T-helper 2 cell treated with Interferon-gamma antibody and Interleukin-4, amounts not matched to agents 5 μg/mL and 100 μg/mL, for 36 hours (primary cell): ENCODE data around the gene PPP1R8.

Source experiments
- DNase-seq: peaks from one replicate; pipeline ENCODE4 v3.0.0; 2021; ENCODE audit warnings: low spot score
- H3K27ac Mint-ChIP-seq: one replicate; pipeline ENCODE4 v1.8.0; 2021; ENCODE audit warnings: mild to moderate bottlenecking, mixed read lengths
- H3K27me3 Mint-ChIP-seq: one replicate; pipeline ENCODE4 v1.8.0; 2021; ENCODE audit warnings: low read depth, mixed read lengths
- H3K36me3 Mint-ChIP-seq: one replicate; pipeline ENCODE4 v1.8.0; 2021; ENCODE audit warnings: low read depth, mixed read lengths
- H3K4me1 Mint-ChIP-seq: one replicate; pipeline ENCODE4 v1.8.0; 2021; ENCODE audit warnings: low read depth, mixed read lengths
- H3K4me3 Mint-ChIP-seq: one replicate; pipeline ENCODE4 v1.8.0; 2022; ENCODE audit warnings: mild to moderate bottlenecking, moderate library complexity, mixed read lengths
- H3K9me3 Mint-ChIP-seq: one replicate; pipeline ENCODE4 v1.8.0; 2021; ENCODE audit warnings: mixed read lengths

The PPP1R8 gene

DNA sequence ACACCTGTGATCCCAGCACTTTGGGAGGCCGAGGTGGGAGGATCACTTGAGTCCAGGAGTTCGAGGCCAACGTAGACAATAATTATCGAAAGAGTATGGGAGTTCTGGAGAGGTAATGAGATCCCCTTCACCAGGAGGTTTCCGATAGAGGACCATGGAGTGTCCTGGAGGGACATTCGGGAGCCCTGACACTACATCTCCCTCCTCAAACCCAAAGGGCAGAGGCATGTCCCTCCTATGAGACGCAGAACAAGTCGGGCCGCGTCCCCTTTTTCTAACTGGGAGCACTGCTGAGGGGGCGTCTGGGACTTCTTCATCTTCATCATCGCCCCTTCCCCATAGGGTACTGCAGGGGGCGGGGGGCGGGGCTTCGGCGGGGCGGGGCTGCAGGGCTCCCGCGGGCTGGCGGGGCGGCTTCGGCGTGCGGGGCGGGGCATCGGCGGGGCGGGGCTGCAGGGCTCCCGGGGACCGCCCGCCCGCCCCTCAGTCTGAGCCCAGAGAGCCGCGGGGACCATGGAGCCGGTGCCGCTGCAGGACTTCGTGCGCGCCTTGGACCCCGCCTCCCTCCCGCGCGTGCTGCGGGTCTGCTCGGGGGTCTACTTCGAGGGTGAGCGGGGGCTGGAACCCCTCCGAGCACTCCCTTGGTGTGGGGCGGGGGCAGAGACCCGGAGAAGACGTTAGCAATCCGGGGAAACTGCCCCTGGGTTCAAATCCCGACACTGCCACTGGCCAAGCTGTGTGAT lies 41.6 kb downstream of the PPP1R8 start, which contains the start of gene THEMIS2:
THEMIS2 (plus strand) TSS at position 486 of the 743 bp plus-strand sequence; CDS start at position 514, 28 bp downstream.
- peak within 1 kb of the TSS; percentile 81 for H3K27ac Mint-ChIP-seq

DNA sequence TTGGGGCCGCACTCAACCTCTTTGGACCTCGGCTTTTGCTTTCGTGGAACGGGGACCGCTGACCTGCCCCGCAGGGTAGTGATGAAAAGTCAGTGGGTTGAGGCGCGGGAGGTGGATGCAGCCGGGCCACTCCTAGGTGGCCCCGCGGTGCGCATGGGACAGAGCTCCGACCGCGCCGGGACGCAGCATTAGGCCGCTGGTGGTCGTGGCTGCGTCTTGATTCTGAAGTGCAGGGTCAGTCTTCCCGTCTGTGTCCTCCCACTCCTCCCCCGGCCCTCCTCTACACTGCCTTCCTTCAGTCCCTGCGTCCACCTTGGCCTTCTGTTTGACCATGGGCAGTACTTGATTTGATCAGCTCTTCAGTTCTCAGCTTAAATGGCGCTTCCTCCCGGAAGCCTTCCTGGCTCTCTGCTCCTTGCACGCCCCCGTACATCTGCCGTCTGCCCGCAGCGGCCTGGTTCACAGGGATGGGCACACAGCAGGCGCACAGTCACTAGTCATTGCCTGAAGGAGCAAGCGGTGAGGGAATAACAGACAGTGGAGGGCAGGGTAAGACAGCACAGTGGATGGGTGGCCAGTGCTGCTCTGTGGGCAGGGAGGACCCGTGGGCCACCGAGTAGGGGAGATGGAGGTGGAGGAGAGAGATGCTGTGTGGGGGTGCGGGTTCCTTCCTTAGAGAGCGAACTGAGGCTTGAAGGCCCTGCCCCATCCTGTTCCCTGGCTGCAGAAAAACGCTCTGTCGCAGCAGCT lies 42.4 kb downstream of the PPP1R8 start:
- peaks cover 14% of the 10 kb centered on the region for H3K36me3 Mint-ChIP-seq
- no peaks in the 10 kb centered on the region for H3K27me3 Mint-ChIP-seq
- H3K4me1 Mint-ChIP-seq, result peaks cover 36% of the 10 kb centered on the region
- H3K4me3 Mint-ChIP-seq, result peak overlapping the region; percentile 91
- no peaks in the 10 kb centered on the region for H3K9me3 Mint-ChIP-seq
- peak overlapping the region; percentile 81 for H3K27ac Mint-ChIP-seq
- DNase-seq, result peak; percentile 40

More for the DNA sequence above, 41.6 kb downstream of the PPP1R8 start, which contains the start of gene THEMIS2:
- H3K4me1 Mint-ChIP-seq, result peaks cover 32% of the 10 kb centered on the region
- peak; percentile 66 for DNase-seq
- no peaks in the 10 kb centered on the region for H3K27me3 Mint-ChIP-seq
- peak within 1 kb of the TSS; percentile 91 for H3K4me3 Mint-ChIP-seq
- no peaks in the 10 kb centered on the region for H3K9me3 Mint-ChIP-seq
- H3K36me3 Mint-ChIP-seq, result peaks cover 9% of the 10 kb centered on the region

DNA sequence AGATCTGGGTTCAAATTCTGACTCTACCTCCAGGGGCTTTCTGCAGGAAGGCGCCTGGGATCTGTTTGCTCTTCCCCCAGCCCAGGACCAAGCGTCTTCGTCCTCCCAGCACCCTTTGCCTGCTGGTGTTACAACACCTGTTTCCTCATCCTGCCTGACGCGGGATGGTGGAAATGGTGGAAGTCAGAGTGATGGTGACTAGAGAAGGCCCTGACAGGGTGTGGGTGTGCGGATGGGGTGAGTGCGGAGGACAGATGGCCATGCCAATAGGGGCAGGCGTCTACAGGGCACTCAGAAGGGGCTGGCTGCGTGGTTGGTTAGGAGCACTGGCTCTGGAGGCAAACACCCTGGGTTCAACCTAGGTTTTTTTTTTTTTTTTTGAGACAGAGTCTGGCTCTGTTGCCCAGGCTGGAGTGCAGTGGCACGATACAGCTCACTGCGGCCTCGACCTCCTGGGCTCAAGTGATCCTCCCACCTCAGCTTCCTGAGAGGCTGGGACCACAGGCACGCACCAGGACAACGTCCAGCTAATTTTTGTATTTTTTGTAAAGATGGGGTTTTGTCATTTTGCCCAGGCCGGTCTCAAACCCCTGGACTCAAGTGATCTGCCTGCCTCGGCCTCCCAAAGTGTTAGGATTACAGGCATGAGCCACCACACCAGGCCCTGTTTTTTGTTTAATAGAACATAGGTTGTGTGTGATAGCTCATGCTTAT lies 43.2 kb downstream of the PPP1R8 start:
- DNase-seq, result no peak

GRCh38 chr1:27876341-27877114 lies 45.9 kb downstream of the PPP1R8 start:
- H3K4me1 Mint-ChIP-seq, result peaks cover 23% of the 10 kb centered on the region
- H3K9me3 Mint-ChIP-seq, result no peaks in the 10 kb centered on the region
- H3K4me3 Mint-ChIP-seq, result no peak overlapping the region
- peak overlapping the region; percentile 20 for H3K27ac Mint-ChIP-seq
- peaks cover 35% of the 10 kb centered on the region for H3K36me3 Mint-ChIP-seq
- DNase-seq, result no peak
- H3K27me3 Mint-ChIP-seq, result no peaks in the 10 kb centered on the region

More for the DNA sequence above, 43.2 kb downstream of the PPP1R8 start:
- Mint-ChIP-seq H3K27me3 (no peaks in the 10 kb centered on the region), H3K27ac (peak overlapping the region; percentile 81), H3K4me1 (peaks cover 33% of the 10 kb centered on the region), H3K9me3 (no peaks in the 10 kb centered on the region), H3K36me3 (peaks cover 21% of the 10 kb centered on the region), H3K4me3 (peak overlapping the region; percentile 91)

DNA sequence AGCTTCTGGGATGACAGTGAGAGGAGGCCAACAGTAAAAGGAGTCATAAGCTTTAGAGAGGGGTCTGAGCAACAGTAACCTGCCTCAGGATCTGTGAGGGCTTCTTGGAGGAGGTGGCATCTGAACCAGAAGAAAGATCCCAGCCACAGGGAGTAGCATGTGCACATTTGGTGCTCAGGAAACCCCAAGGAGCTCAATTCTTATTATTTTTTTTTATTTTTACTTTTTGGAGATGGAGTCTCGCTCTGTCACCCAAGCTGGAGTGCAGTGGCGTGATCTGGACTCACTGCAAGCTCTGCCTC lies 46.5 kb downstream of the PPP1R8 start:
- Mint-ChIP-seq H3K27me3 (no peaks in the 10 kb centered on the region), H3K36me3 (peaks cover 37% of the 10 kb centered on the region), H3K27ac (no peak overlapping the region), H3K9me3 (no peaks in the 10 kb centered on the region), H3K4me1 (peaks cover 23% of the 10 kb centered on the region), H3K4me3 (no peak overlapping the region)
- no peak for DNase-seq

- H3K36me3 Mint-ChIP-seq, result peaks cover 44% of the 10 kb centered on the region
- no peak for DNase-seq
- H3K4me3 Mint-ChIP-seq, result no peak overlapping the region
- no peaks in the 10 kb centered on the region for H3K27me3 Mint-ChIP-seq
- peak overlapping the region; percentile 26 for H3K27ac Mint-ChIP-seq
- H3K4me1 Mint-ChIP-seq, result peaks cover 22% of the 10 kb centered on the region
- no peaks in the 10 kb centered on the region for H3K9me3 Mint-ChIP-seq
These were observed 47.5 kb downstream of the PPP1R8 start for GRCh38 chr1:27878039-27878438.

DNA sequence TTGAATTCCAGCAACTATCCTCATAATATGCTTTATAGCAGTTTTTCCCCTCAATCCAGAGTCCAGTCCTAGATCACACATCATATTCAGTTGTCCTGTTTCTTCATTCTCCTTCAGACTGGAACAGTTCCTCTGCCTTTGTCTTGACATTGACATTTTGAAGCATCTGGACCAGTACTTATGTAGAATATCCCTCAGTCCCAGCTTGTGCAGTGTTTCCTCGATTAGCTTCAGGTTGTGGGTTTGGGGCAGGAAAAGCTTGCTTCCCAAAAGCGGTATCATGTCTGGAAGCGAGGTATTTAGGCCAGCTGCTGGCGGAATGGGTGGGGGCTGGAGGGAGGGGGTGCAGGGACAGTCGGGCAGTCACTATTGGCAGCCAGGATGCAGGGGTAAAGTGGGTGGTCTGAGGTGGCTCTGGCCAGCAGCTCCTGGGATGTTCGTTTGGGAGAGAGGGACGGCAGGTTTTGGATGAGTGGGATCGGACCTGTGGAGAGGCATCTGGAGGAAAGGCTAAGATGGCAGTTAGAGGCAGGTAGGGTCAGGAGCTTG lies 48.3 kb downstream of the PPP1R8 start:
- peaks cover 17% of the 10 kb centered on the region for H3K4me1 Mint-ChIP-seq
- H3K36me3 Mint-ChIP-seq, result peaks cover 47% of the 10 kb centered on the region
- H3K27ac Mint-ChIP-seq, result no peak overlapping the region
- no peaks in the 10 kb centered on the region for H3K9me3 Mint-ChIP-seq
- no peak overlapping the region for H3K4me3 Mint-ChIP-seq
- H3K27me3 Mint-ChIP-seq, result no peaks in the 10 kb centered on the region
- no peak for DNase-seq

- Mint-ChIP-seq H3K27me3 (no peaks in the 10 kb centered on the region), H3K4me1 (peaks cover 22% of the 10 kb centered on the region), H3K36me3 (peaks cover 54% of the 10 kb centered on the region), H3K9me3 (no peaks in the 10 kb centered on the region), H3K27ac (peak overlapping the region; percentile 19), H3K4me3 (no peak overlapping the region)
- no peak for DNase-seq
These were observed 48.9 kb downstream of the PPP1R8 start for GRCh38 chr1:27879374-27880082.

- peaks cover 80% of the 10 kb centered on the region for H3K36me3 Mint-ChIP-seq
These were observed 51.9 kb downstream of the PPP1R8 start for GRCh38 chr1:27882543-27882903.

GRCh38 chr1:27883536-27883935 lies 53.0 kb downstream of the PPP1R8 start:
- Mint-ChIP-seq H3K4me1 (peaks cover 39% of the 10 kb centered on the region), H3K36me3 (peaks cover 76% of the 10 kb centered on the region)

More at GRCh38 chr1:27882543-27882903, 51.9 kb downstream of the PPP1R8 start:
- Mint-ChIP-seq H3K9me3 (no peaks in the 10 kb centered on the region), H3K4me1 (peaks cover 39% of the 10 kb centered on the region), H3K27ac (no peak overlapping the region), H3K27me3 (no peaks in the 10 kb centered on the region), H3K4me3 (no peak overlapping the region)
- DNase-seq, result no peak

DNA sequence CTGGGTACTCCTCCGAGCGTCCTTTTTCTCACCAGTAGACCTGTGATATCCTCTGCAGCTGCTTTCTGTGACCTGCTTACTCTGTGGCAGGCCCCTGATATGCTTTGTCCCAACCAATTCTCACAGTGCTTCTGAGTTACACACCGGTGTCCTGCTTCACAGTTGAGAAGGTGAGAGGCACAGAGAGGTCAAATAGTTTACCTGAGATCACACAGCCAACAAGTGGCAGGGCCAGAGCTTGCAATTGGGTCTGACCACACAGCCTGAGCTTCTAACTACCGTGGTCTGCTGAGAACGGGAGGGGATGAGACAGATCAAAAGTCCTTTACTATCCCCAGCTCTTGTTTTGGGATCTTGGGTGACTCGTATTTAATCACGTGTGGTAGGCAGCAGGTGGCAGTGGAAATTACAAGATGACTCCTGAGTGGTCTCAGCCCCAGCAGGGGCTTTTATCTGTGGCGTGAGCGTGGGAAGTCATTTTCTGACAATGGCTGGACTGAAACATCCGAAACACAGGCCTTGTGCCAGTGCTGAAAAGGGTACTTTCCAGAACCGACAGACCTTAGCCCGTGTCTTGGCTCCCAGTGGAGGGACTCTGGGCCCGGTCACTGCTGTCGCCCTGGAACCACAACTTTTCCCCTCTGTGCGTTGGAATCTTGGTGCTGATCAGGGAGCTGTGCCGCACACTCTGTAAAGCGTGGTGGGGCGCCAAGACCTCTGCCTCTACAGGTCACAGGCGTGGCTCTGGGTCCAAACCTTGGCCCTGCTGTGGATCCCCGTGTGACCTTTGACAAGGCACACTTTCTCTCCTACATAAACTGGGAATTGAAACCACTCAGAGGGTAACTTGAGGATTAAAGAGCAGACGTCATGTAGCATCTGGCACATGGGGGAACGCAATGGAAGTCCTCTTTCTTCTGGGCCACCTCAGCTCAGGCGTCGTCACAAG lies 53.7 kb downstream of the PPP1R8 start:
- Mint-ChIP-seq H3K27me3 (no peaks in the 10 kb centered on the region), H3K4me1 (peaks cover 44% of the 10 kb centered on the region), H3K36me3 (peaks cover 78% of the 10 kb centered on the region), H3K9me3 (no peaks in the 10 kb centered on the region), H3K4me3 (no peak overlapping the region), H3K27ac (peak overlapping the region; percentile 26)
- no peak for DNase-seq

More at GRCh38 chr1:27883536-27883935, 53.0 kb downstream of the PPP1R8 start:
- Mint-ChIP-seq H3K9me3 (no peaks in the 10 kb centered on the region), H3K27me3 (no peaks in the 10 kb centered on the region), H3K4me3 (no peak overlapping the region), H3K27ac (no peak overlapping the region)
- DNase-seq, result no peak

DNA sequence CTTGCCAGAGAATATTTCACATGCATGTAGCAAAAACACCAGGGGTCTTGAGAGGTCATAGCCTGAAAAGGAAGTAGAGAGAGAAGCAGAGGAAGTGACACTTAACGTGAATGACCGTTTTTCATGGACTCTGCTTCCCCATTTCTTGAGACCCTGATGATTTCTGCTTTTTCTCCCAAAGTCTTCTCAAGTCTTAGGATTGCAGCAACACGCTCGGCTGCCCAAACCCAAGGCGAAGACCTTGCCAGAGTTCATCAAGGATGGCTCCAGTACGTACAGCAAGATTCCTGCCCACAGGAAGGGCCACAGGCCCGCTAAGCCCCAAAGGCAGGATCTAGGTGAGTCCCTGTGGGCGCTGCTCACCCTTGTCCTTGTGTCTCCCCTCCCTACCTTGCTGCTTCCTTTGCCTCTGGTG lies 54.5 kb downstream of the PPP1R8 start:
- no peaks in the 10 kb centered on the region for H3K9me3 Mint-ChIP-seq
- peaks cover 75% of the 10 kb centered on the region for H3K36me3 Mint-ChIP-seq

More for the DNA sequence above, 54.5 kb downstream of the PPP1R8 start:
- Mint-ChIP-seq H3K4me3 (peak overlapping the region; percentile 85), H3K27me3 (no peaks in the 10 kb centered on the region), H3K27ac (peak overlapping the region; percentile 26), H3K4me1 (peaks cover 48% of the 10 kb centered on the region)
- no peak for DNase-seq
